ENCODE measurements around the gene INPP5B. TPM values are rescaled to one million over a fixed set of nuclear protein-coding genes. Genes with fewer than 3 reads are reported as not detected.

INPP5B gene
- total RNA-seq, 1 experiment from 2014 or later = 12.1 TPM

- BruUV-seq (replicated peaks) = no TSS peak
- intact Hi-C loops (cut with micrococcal nuclease) = no loop called here
- Histone ChIP-seq H3K36me3 (ENCODE audit: low read depth, low read length) (peaks cover 13% of the 10 kb centered on the region; the same call in 1 of the 2 replicates), H4K20me1 (ENCODE audit: low read length) (no peaks in the 10 kb centered on the region), H3K4me3 (ENCODE audit: low read length) (no peak overlapping the region), H3K27me3 (ENCODE audit: low read length) (no peaks in the 10 kb centered on the region), H3K27ac (ENCODE audit: low read length) (no peak overlapping the region), H3F3A (ENCODE audit: low read length, unreplicated experiment) (no peaks in the 10 kb centered on the region), H3K9me3 (ENCODE audit: low read length) (no peaks in the 10 kb centered on the region), H3K9ac (ENCODE audit: low read length) (no peak overlapping the region), H2AFZ (ENCODE audit: low read length) (no peak overlapping the region), H3K79me2 (ENCODE audit: low read length) (peaks cover 25% of the 10 kb centered on the region), H3K4me2 (ENCODE audit: low read length) (no peak overlapping the region), H3K4me1 (ENCODE audit: insufficient read depth, low read length) (no peaks in the 10 kb centered on the region), H3K9me2 (replicated peaks; ENCODE audit: low read length) (no peaks in the 10 kb centered on the region)
- TF ChIP-seq EZH2phosphoT487 (IDR thresholded peaks at IDR 0.05; ENCODE audit: borderline replicate concordance, low read length) = no peak
- CTCF ChIA-PET = no interaction called here
- ATAC-seq = no peak
- DNase-seq = no peak
- POLR2A ChIA-PET (ENCODE audit: unreplicated experiment) = no interaction called here
These were observed 102.3 kb downstream of the INPP5B start for GRCh38 chr1:37844536-37844935.

- DNase-seq (no peak), ATAC-seq (no peak)
- Histone ChIP-seq H2AFZ (ENCODE audit: low read length) (no peak overlapping the region), H3K4me3 (ENCODE audit: low read length) (no peak overlapping the region), H3F3A (ENCODE audit: low read length, unreplicated experiment) (no peaks in the 10 kb centered on the region), H4K20me1 (ENCODE audit: low read length) (no peaks in the 10 kb centered on the region), H3K9ac (ENCODE audit: low read length) (no peak overlapping the region), H3K36me3 (ENCODE audit: low read depth, low read length) (peaks cover 24% of the 10 kb centered on the region), H3K79me2 (ENCODE audit: low read length) (no peaks in the 10 kb centered on the region; the same call in 1 of the 2 replicates), H3K4me2 (ENCODE audit: low read length) (no peak overlapping the region), H3K9me3 (ENCODE audit: low read length) (no peaks in the 10 kb centered on the region), H3K27ac (ENCODE audit: low read length) (no peak overlapping the region), H3K27me3 (ENCODE audit: low read length) (no peaks in the 10 kb centered on the region), H3K4me1 (ENCODE audit: insufficient read depth, low read length) (no peaks in the 10 kb centered on the region), H3K9me2 (replicated peaks; ENCODE audit: low read length) (no peaks in the 10 kb centered on the region)
- TF ChIP-seq CTCF (conservative IDR thresholded peaks at IDR 0.05; ENCODE audit: low read depth, low read length) (no peak), EZH2 (IDR thresholded peaks at IDR 0.05; ENCODE audit: low read length, unreplicated experiment) (no peak), EZH2phosphoT487 (IDR thresholded peaks at IDR 0.05; ENCODE audit: borderline replicate concordance, low read length) (no peak)
- intact Hi-C loops (cut with micrococcal nuclease) = no loop called here
- ChIA-PET POLR2A (ENCODE audit: unreplicated experiment) (no interaction called here), CTCF (no interaction called here)
- no TSS peak for BruUV-seq (replicated peaks)
These were observed 105.2 kb downstream of the INPP5B start for GRCh38 chr1:37841652-37842051.

GRCh38 chr1:37840711-37841110 is 106.1 kb downstream of the INPP5B start:
- Histone ChIP-seq H3K79me2 (ENCODE audit: low read length) (no peaks in the 10 kb centered on the region; the same call in 1 of the 2 replicates), H4K20me1 (ENCODE audit: low read length) (no peaks in the 10 kb centered on the region), H2AFZ (ENCODE audit: low read length) (no peak overlapping the region), H3K27me3 (ENCODE audit: low read length) (no peaks in the 10 kb centered on the region), H3K9ac (ENCODE audit: low read length) (no peak overlapping the region), H3K36me3 (ENCODE audit: low read depth, low read length) (peaks cover 28% of the 10 kb centered on the region), H3F3A (ENCODE audit: low read length, unreplicated experiment) (no peaks in the 10 kb centered on the region), H3K4me1 (ENCODE audit: insufficient read depth, low read length) (no peaks in the 10 kb centered on the region), H3K9me2 (replicated peaks; ENCODE audit: low read length) (no peaks in the 10 kb centered on the region), H3K27ac (ENCODE audit: low read length) (no peak overlapping the region), H3K9me3 (ENCODE audit: low read length) (no peaks in the 10 kb centered on the region), H3K4me3 (ENCODE audit: low read length) (no peak overlapping the region), H3K4me2 (ENCODE audit: low read length) (no peak overlapping the region)
- ATAC-seq = no peak
- TF ChIP-seq EZH2 (IDR thresholded peaks at IDR 0.05; ENCODE audit: low read length, unreplicated experiment) (no peak), CTCF (conservative IDR thresholded peaks at IDR 0.05; ENCODE audit: low read depth, low read length) (no peak), EZH2phosphoT487 (IDR thresholded peaks at IDR 0.05; ENCODE audit: borderline replicate concordance, low read length) (no peak)
- DNase-seq = no peak
- POLR2A ChIA-PET (ENCODE audit: unreplicated experiment) = no interaction called here
- BruUV-seq (replicated peaks) = no TSS peak
- intact Hi-C loops (cut with micrococcal nuclease) = no loop called here
- CTCF ChIA-PET = interaction anchor here (0.6 kb wide), 1 partner anchor 226 kb away, joined by 3 read pairs; no protein-coding TSS in a partner anchor

Measured in PC-3 (cell line).